Epithelial cell of proximal tubule (primary cell): ENCODE results near the gene CHD6. TPM values are rescaled to one million over a fixed set of nuclear protein-coding genes. Genes with fewer than 3 reads are reported as not detected.

Source experiments
- DNase-seq: peaks from one replicate; pipeline ENCODE4 v3.0.0-alpha.2; 2011; ENCODE audit warnings: low read depth
- H3K4me3 ChIP-seq: 2 replicates; pipeline ENCODE4 v1.5.1; 2011; ENCODE audit warnings: low read depth, mild to moderate bottlenecking, low read length
- total RNA-seq: library from RNA; depleted of rRNA; stranded (reverse); fragments of >200 nt; gene quantifications from 2 replicates; pipeline ENCODE4 v1.2.3, GENCODE V29; 2015
- TF ChIP-seq, protein P1 (sequence below): conservative IDR thresholded peaks from 2 replicates; pipeline ENCODE4 v1.5.1; 2012; ENCODE audit warnings: low read depth, mild to moderate bottlenecking, low read length

Gene CHD6
- total RNA-seq, 1 donor from 2014 or later: 22.3 TPM

DNA sequence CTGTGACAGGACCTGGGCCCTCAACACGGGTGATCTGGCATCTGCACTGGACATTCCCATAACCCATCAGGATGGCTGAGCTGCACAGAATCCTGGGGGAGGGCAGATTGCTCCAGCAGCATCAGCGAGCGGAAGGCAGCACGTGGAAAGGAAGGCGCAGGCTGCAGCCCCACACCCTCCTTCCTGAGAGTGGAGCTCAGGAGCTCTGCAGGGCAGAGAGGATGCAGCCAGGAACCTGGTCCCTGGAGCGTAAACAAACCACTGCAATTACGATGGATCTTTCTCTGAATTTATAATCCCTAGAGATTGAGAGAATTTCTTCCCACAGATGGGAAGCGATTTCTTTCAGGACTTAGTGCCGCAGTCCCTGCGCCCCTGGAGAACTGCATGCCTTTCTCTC, 211.8 kb downstream of the CHD6 start:
- no peak overlapping the region for H3K4me3 ChIP-seq
- no peak for DNase-seq
- TF ChIP-seq, protein P1, sequence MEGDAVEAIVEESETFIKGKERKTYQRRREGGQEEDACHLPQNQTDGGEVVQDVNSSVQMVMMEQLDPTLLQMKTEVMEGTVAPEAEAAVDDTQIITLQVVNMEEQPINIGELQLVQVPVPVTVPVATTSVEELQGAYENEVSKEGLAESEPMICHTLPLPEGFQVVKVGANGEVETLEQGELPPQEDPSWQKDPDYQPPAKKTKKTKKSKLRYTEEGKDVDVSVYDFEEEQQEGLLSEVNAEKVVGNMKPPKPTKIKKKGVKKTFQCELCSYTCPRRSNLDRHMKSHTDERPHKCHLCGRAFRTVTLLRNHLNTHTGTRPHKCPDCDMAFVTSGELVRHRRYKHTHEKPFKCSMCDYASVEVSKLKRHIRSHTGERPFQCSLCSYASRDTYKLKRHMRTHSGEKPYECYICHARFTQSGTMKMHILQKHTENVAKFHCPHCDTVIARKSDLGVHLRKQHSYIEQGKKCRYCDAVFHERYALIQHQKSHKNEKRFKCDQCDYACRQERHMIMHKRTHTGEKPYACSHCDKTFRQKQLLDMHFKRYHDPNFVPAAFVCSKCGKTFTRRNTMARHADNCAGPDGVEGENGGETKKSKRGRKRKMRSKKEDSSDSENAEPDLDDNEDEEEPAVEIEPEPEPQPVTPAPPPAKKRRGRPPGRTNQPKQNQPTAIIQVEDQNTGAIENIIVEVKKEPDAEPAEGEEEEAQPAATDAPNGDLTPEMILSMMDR: no peak

- TF ChIP-seq, protein P1: no peak
- H3K4me3 ChIP-seq: no peak overlapping the region
- DNase-seq: no peak
These were observed 212.7 kb downstream of the CHD6 start for GRCh38 chr20:41405436-41405835.

DNA sequence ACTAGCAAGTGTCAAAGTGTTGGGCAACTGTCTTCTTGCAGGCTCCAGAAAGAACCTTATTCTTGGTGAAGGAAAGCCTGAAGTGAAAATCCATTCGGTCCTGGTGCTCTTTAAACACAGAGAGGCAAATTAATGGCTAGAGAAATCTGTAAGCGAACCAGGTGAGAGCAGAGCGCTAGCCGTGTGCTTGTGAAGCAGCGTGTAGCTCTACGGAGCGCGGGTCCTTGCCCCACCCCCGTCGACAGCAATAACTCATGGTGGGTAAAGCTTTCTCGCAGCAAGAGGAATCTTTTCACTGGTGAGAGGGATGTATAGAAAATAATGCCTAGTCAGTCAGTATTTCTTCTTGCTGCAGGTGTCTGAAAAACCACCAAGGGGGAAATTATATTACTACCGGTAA, 214.6 kb downstream of the CHD6 start:
- TF ChIP-seq, protein P1: no peak
- no peak for DNase-seq
- no peak overlapping the region for H3K4me3 ChIP-seq

- H3K4me3 ChIP-seq: no peak overlapping the region
- TF ChIP-seq, protein P1: no peak
- no peak for DNase-seq
These were observed 219.8 kb downstream of the CHD6 start for GRCh38 chr20:41398408-41398807.

- no peak for DNase-seq
- TF ChIP-seq, protein P1: no peak
- no peak overlapping the region for H3K4me3 ChIP-seq
These were observed 222.2 kb downstream of the CHD6 start for GRCh38 chr20:41395667-41396664.

GRCh38 chr20:41394931-41395666, 223.1 kb downstream of the CHD6 start:
- TF ChIP-seq, protein P1: no peak
- no peak for DNase-seq
- no peak overlapping the region for H3K4me3 ChIP-seq
